T-helper 2 cell (primary cell): ENCODE results near the gene JAG1.

ENCODE experiments used
- DNase-seq, 5 experiments: peaks; one replicate each; pipeline versions ENCODE4 v3.0.0 to v3.0.0-alpha.2; 2012 to 2022

The JAG1 gene

GRCh38 chr20:10667560-10668167, 6.1 kb downstream of the JAG1 start:
- no peak for DNase-seq

- DNase-seq = no peak
Measured at GRCh38 chr20:10667077-10667401, 6.8 kb downstream of the JAG1 start.

DNA sequence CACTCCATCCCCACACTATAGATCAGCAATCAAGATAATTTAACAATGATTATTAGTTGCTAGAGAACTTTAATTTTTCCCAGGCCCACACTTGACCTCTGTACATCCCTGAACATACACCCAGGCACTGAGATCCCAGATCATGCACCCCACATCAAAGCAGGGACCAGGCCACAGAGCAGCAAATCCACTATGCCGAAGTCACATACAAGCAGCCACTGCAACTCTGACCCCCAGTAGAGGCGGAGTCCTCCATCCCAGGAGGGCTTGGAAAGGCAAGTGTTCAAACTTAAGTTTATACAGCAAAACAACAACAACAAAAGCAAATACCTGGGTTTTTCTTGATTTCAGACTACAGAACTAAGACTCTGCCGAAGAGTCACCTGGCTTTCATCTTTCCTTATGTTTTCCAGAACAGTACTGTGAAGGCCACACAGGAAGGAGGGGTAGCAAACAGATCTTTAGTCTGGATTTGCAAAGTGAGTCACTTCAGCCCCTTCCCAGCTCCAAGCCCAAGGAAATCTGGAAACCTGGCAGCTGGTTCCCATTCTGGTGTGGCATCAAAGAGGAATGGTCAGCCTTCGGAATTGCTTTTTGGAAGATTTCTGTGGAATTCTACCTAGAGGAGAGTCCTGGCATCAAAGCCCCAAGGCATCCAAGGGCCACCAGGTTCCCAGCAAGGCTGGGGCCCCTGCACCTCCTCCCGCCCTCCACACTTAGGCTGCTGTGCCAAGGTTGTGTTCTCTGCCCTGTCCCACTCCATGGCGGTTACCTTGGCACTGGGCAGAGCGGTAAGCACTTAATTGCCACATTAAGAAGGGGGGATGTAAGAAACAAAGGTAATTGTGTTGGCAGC, 7.3 kb downstream of the JAG1 start:
- no peak for DNase-seq

- no peak for DNase-seq
Measured at GRCh38 chr20:10665791-10666190, 8.0 kb downstream of the JAG1 start.

- DNase-seq = no peak
Measured at GRCh38 chr20:10665027-10665561, 8.7 kb downstream of the JAG1 start.

- no peak for DNase-seq
Measured at GRCh38 chr20:10663756-10664155, 10.0 kb downstream of the JAG1 start.

GRCh38 chr20:10662661-10663458, 10.9 kb downstream of the JAG1 start:
- no peak for DNase-seq

DNA sequence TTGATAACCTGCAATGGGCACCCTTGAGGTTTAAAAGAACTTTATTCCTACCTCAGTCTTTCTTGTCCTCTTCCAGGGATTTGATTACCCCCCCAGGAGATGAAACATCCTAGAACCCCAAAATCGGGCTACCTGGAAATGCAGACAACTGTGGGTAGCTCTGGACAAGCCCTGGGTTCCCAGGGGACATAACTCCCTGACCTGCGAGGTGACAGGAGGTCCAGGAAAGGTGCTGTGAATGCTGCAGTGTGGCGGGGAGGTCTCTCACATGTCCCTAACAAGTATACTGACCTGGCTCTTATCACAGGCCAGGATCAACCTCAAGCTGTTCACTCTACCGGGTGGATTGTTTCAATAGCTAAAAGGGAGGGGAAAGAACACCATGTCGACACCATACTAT, 11.6 kb downstream of the JAG1 start:
- DNase-seq = no peak

DNA sequence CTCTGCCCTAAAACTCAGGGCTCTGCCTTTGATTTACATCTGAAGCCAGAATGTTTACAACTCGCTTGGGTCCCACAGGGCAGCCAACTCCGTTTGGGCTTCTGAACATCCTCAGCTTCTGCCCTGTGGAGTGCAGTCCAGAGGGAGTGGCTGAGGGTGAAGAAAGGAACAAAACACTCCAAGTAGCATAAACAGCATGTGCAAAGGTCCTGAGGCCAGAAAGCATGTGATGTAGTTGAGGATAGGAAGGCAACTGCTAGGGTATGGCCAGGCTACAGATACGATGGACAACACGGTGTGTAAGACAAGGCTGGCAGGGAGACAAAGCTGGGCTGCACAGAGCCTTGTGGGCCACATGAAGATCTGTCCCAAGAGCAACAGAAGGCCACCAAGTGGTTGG, 12.5 kb downstream of the JAG1 start:
- no peak for DNase-seq

GRCh38 chr20:10660661-10661060, 13.1 kb downstream of the JAG1 start:
- no peak for DNase-seq

GRCh38 chr20:10659651-10660601, 13.9 kb downstream of the JAG1 start:
- no peak for DNase-seq

GRCh38 chr20:10658876-10659632, 14.7 kb downstream of the JAG1 start:
- DNase-seq = no peak

DNA sequence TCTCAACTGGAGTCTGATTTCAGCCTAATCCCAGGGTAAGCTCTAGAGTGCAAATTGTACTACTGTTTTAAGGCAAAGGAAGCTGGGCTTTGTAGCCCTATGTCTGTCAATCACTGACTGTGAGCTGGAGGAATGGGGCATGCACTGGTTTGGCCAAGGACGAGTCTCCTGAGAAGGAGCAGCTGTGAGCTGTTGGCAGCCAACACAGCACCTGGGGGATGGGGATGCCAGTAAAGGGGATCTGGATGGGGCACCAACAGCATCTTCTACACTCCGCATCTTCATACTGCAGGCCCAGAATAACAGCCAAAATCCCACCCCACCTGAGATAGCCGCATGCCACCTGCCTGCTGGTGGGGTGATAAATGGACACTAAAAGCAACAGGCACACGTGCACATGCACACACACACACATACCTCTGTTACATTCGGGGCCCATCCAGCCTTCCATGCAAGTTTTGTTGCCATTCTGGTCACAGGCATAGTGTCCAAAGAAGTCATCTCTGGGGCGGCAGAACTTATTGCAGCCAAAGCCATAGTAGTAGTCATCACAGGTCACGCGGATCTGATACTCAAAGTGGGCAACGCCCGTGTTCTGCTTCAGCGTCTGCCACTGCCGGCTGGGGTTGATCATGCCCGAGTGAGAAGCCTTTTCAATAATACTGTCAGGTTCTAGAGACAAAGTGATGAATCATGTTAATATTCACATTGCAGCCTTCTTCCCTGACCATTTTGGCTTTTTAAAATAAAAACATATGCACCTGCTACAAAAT, 15.6 kb downstream of the JAG1 start:
- no peak for DNase-seq

DNA sequence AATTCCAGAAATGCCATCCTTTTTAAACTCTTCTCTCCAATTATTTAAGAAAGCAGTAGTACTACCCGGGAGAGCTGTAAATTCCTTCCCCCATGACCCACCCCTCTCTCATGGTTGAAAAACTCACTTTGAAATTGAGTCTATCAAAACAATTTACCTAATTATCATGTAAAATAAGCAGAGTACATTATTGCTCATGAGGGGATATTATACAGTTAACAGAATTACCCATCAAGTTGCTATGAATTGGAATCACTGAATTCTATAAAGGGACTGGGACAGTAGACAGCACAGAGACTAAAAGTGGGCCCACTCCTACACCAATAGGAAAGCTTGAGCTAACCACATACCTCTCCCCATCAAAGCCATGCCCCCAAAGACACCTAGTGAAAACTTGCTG, 16.3 kb downstream of the JAG1 start:
- DNase-seq = no peak

GRCh38 chr20:10655720-10656669, 17.8 kb downstream of the JAG1 start:
- no peak for DNase-seq

- DNase-seq = no peak
Measured at GRCh38 chr20:10654630-10655029, 19.2 kb downstream of the JAG1 start.

DNA sequence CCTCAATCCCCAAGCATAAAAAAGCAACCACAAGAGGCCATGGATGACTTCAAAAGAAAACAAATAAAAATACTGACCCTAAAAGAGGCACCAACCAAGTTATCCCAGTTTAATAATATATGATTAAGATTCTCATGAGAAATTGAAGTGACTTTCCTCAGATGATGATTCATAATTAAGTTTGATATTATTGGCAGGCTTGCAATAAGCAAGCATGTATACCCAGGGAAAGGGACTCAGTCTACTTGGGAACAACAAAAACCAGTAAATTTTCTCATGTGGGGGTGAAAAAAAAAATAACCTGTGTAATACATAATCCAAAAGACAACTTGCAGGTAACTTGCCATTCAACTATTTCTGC, 19.6 kb downstream of the JAG1 start:
- no peak for DNase-seq

DNA sequence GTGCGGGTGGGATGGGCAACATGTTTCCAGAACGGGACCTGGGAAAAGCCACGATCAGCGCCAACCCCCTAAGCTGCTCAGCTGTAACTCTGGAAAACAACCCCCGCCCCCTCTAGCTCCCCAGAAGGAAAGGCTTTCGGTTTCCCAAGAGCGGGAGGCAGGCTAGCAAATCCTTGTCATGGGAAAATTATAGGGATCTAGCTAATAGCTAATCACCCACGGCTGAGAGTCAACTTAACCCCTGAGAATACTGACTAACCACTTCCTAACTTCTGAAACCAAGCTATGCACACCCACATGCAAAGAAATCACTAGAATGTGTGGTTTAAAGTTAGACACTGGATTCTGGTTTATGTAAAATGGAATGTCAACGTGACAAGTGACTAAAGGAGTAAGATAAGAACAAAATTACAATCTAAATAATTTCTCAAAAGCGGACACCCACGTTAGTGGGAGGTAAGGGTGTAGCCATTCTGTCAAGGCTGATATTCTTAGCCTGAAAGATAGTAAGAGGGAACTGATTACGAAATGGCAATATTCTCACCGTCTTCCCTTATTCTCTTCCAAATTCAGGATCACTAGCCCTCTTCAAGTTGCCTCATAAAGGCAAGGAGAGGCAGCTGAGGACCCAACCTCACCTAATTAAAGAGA, 20.1 kb downstream of the JAG1 start:
- DNase-seq = no peak

DNA sequence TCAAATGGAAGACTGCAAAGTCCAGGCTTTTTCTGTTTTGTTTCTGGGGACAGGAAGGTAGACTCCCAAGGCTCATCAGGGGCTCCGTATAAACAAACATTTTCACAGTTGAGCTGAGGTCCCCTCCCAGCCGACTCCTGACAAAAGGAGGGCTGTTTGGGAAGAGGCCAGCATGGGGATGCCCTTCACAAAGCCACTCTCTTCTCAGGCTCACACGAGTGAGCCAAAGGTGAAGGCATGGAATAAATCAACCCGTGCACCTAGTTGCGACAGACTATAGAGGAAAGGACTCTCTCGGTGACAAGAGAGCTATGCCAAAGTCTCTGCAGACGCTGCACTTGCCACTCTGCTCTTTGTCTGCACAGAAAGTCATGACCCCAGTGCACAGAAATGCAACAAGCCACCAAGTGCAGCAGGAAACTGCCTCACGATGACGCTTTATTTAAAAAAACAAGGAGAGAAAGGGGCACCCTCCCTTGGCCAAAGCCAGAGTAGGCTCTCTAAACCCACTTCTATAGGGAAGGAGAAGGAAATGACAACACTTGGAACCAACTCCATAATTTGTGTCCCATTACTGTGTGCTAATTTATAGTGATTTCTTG, 21.0 kb downstream of the JAG1 start:
- no peak for DNase-seq
